ENCODE measurements around the gene C16orf46. TPM values are rescaled to one million over a fixed set of nuclear protein-coding genes. Genes with fewer than 3 reads are reported as not detected.

C16orf46 gene
- total and polyA plus RNA-seq, 4 donors: 0.08 to 1.4 (median 0.45) TPM

GRCh38 chr16:81121474-81121990 lies 44.5 kb upstream of the C16orf46 start:
- Histone ChIP-seq H3K27me3 (ENCODE audit: control insufficient read depth in 4 of 4, insufficient read depth in 4 of 4, low read length in 3 of 4) (no peaks in the 10 kb centered on the region), H3K9me3 (ENCODE audit: control insufficient read depth in 4 of 4, low read length in 3 of 4) (no peaks in the 10 kb centered on the region), H3K36me3 (ENCODE audit: control insufficient read depth in 4 of 4, insufficient read depth in 3 of 4, low read depth in 1 of 4, low read length in 3 of 4) (no peaks in the 10 kb centered on the region), H3K4me1 (ENCODE audit: control insufficient read depth in 4 of 4, insufficient read depth in 4 of 4, low read length in 3 of 4) (peaks cover 2 to 8% (median 5%) of the 10 kb centered on the region in 4 donors), H3K27ac (ENCODE audit: low read depth in 1 of 2, low read length in 2 of 2) (no peak overlapping the region), H3K9ac (ENCODE audit: low read depth in 1 of 2, low read length in 2 of 2) (no peak overlapping the region), H3K4me3 (ENCODE audit: low read depth in 1 of 3, low read length in 3 of 3) (no peak overlapping the region)
- DNase-seq (ENCODE audit: low spot score): no peak
- 92% methylated on average over 16 of the region's 16 CpGs for WGBS
- TF ChIP-seq EGR1 (IDR thresholded peaks at IDR 0.05; ENCODE audit: low read depth in 2 of 2) (no peak), MAX (IDR thresholded peaks at IDR 0.05) (no peak), ATF3 (IDR thresholded peaks at IDR 0.05) (no peak), FOXA2 (IDR thresholded peaks at IDR 0.05) (no peak), YY1 (IDR thresholded peaks at IDR 0.05) (no peak), SP1 (IDR thresholded peaks at IDR 0.05) (no peak), HNF4A (conservative IDR thresholded peaks at IDR 0.05) (no peak), REST (IDR thresholded peaks at IDR 0.05) (no peak), NR2F2 (IDR thresholded peaks at IDR 0.05) (no peak), TAF1 (conservative IDR thresholded peaks at IDR 0.05) (no peak), HNF4G (IDR thresholded peaks at IDR 0.05) (no peak), ZBTB33 (IDR thresholded peaks at IDR 0.05) (no peak), RAD21 (IDR thresholded peaks at IDR 0.05) (no peak), CTCF (IDR thresholded peaks at IDR 0.05; ENCODE audit: low read depth, low read length, missing input control) (no peak), RXRA (IDR thresholded peaks at IDR 0.05) (no peak), GABPA (IDR thresholded peaks at IDR 0.05 in 1 of 2, conservative IDR thresholded peaks at IDR 0.05 in 1 of 2) (no peak), FOXA1 (IDR thresholded peaks at IDR 0.05) (no peak), JUND (IDR thresholded peaks at IDR 0.05) (no peak)

Measured in liver (tissue), 9 donors.